Activated T-helper 1 cell treated with Interleukin-2 at 50 U/mL for 16 hours (primary cell): Measurements from ENCODE around the gene SDK2.
"Not testable (repeated sequence)": the region's sequence is repeated elsewhere in the genome, so short reads cannot be mapped to it uniquely, and the experiment has no call there.

Experiments
- DNase-seq: peaks from one replicate; pipeline ENCODE4 v3.0.0-alpha.2; 2020; ENCODE audit warnings: low read depth

Gene SDK2

DNA sequence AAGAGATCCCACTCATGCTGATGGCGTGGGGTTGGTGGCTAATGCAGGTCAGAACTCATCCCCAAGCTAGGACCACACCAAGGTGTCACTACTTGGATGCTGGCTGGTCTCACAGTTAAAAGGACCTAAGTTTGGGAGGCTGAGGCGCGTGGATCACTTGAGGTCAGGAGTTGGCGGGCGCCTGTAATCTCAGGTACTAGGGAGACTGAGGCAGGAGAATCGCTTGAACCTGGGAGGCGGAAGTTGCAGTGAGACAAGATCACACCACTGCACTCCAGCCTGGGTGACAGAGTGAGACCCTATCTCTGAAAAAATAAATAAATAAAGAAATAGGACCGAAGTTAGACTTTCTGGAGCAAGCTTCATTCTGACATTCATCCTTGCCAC, 325.8 kb downstream of the SDK2 start:
- no peak for DNase-seq

DNA sequence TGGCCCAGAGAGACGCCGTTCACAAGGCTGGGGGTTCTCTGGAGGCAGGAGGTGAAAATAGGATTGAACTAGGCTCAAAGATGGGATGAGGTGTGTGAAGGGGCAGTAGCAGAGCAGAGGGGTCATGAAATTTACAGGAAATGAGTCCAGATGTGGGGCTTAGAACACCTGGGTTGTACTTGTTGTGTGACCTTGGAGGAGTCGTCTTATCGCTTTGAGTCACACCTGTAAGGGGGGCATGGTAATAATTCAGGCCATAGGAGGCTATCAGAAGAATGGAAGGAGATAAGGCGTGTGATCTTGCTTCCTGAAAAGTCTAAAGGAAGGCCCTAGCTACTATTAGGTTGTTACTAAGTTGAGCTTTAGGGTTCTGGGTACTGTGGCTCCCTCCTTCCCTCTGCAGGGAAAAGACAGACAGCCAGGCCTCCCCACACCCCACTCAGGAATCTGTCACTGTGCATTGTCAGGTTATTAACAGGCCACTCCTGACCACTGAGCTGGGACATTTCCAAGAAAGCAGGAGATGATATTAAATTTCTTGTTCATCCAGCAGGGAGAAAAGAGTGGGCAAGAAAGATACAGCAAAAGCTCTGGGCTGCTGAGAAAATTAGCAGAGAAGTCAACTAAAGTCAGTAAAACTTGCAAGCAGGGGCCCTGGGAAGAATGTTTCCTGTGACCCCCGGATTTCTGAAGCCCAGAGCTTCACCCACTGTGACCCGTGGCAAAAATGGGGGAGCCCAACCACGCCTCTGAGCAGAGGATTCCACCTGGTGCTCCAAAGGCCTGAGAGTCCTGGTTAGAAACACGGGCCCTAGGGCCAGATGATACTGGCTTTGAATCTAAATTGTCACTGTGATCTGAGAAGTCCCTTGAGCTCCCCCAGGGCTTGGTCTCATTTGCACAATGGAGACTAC, 326.5 kb downstream of the SDK2 start:
- DNase-seq, result no peak

DNA sequence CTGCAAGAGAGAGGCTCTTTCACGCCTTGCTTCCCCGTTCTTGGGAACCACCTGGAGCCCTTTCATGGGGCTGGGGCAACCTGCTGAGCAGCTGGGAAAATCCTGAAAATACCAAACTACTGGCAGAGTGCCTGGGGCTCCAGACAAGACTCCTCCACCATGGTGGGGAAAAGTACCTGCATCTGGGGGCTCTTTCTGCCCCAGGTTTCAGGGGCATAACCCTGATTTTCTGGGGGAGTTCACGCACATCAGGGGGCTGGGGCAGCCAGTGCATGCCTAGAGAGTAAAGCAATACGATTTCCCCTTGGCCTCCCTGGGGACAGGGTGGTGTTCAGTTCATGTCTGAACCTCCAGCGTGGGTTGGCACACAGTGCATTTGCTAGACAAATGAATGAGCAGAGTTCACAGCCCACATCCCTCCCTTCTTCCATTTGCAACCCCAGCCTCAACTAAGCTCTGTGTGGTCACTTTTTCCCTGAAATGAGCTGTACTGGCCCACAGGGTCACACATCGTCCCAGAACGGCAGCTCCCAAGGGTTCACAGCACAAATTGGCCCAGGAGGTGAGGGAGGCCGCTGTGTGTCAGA, 327.2 kb downstream of the SDK2 start:
- DNase-seq, result no peak

- DNase-seq, result no peak
These were observed 328.8 kb downstream of the SDK2 start for GRCh38 chr17:73315471-73315870.

- no peak for DNase-seq
These were observed 330.6 kb downstream of the SDK2 start for GRCh38 chr17:73313526-73314127.

GRCh38 chr17:73312887-73313286, 331.4 kb downstream of the SDK2 start:
- DNase-seq, result not testable (repeated sequence)

GRCh38 chr17:73311781-73312641, 332.2 kb downstream of the SDK2 start, which contains the start of gene CDC42EP4:
Gene CDC42EP4 (minus strand): TSS chr17:73312001. CDS start chr17:73286500, 25,501 bp downstream.
- DNase-seq, result peak; percentile 76

GRCh38 chr17:73311428-73311780, 332.8 kb downstream of the SDK2 start:
- DNase-seq, result no peak

GRCh38 chr17:73309727-73310596, 334.3 kb downstream of the SDK2 start:
- DNase-seq, result no peak

- DNase-seq, result not testable (repeated sequence)
These were observed 335.3 kb downstream of the SDK2 start for GRCh38 chr17:73308959-73309358.

DNA sequence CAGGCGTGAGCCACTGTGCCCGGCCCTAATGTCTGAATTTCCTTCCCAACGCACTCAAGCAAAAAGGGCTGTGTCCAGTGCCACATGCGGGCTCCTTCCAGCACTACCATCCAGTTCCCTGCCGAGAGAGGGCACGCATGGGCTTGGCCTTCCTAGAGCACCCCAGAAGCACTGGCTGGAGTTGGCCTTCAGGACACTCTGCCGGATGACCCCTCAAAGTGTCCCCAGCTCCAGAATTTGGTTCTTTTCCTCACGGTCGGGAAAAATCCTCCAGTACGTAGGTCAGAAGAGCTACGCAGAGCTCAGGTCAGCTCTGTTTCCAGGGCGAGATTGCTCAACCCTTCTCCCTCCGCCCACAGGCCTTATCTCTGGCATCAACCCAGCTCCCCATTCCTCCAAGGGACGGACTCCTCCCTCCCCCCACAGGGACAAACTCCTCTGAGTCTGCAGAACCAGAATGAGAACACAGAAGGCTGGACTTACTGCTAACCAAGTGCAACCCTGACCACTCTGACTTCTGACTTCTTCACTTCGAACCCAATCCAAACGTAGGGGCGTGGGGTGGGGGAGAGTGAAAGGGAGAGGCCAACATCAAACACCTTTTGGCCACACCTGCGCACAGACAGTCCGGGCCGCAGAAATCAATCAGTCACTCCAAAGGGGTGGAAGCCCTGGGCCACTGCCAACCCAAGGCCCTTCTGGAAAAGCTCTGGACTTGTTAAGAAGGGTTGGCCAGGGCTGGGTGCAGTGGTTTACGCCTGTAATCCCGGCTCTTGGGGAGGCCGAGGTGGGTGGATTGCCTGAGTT, 336.0 kb downstream of the SDK2 start:
- no peak for DNase-seq

GRCh38 chr17:73307130-73307529, 337.1 kb downstream of the SDK2 start:
- DNase-seq, result no peak

- DNase-seq, result no peak
These were observed 338.1 kb downstream of the SDK2 start for GRCh38 chr17:73305845-73306836.

DNA sequence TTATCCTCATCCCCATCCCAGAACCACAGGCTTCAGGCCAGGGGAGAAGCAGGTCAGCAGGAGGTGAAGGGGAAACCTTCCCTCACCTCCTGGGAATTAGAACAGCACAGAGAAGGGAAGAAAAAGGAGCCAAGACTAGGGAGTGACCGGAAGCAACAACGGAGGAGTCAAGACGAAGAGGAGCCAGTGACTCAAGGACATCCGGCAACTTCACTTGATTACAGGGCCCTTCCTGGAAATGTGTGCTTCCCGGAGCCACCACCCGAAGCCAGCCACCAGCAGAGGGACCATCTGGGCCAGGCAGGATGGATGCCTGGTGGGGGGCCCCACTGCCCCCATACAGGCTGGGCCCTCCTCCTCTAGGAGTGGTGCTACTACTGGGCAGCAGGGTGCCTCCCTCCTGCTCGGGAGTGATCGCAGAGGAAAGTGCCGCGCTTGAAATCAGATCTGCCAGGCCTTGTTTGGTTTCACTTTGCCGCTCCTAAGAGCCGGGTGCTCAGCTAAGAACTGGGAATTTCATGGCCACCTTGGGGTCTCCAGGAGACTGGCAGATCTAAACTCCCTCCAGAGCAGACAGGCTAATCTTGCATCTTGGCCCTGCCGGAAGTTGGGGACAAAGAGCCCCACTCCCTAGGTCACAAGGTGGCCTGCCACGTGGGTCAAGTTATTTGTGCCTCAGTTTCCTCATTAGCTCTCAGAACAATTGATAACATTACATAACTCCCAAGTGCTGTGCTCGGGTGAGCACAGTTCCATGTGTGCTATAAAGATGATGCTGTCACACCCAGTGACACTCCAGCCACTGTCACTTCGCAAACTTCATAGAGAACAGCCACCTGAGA, 339.1 kb downstream of the SDK2 start:
- no peak for DNase-seq

DNA sequence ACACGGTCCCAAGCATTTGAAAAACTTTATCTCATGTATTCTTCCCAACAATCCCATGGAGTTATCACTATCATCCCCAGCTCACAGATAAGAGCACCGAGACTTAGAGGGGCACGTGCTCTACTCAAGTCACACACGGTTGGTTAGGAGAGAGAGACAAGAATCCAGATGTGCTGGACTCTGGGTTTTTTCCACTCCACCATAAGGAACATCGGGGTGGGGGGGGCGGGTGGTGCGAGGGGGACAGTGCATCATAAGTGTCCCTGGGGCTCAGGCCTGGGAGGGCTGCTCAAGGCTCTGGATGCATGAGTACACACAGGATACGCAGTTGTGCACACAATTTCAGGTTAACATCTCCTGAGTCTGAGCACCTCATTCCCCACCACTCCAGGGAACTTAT, 339.8 kb downstream of the SDK2 start:
- no peak for DNase-seq

GRCh38 chr17:73302189-73302588, 342.1 kb downstream of the SDK2 start:
- DNase-seq, result no peak

GRCh38 chr17:73301369-73301768, 342.9 kb downstream of the SDK2 start:
- DNase-seq, result no peak

GRCh38 chr17:73300392-73300791, 343.9 kb downstream of the SDK2 start:
- DNase-seq, result no peak
